GM21390 (cell line): ENCODE results near the gene TMEM120B.
"Not testable (repeated sequence)": the region's sequence is repeated elsewhere in the genome, so short reads cannot be mapped to it uniquely, and the experiment has no call there.

Experiments used
- ATAC-seq: cut with Tn5 transposase; IDR thresholded peaks from one replicate; pipeline ENCODE4 v1.9.1; 2021; ENCODE audit not compliant: unreplicated experiment

The TMEM120B gene

DNA sequence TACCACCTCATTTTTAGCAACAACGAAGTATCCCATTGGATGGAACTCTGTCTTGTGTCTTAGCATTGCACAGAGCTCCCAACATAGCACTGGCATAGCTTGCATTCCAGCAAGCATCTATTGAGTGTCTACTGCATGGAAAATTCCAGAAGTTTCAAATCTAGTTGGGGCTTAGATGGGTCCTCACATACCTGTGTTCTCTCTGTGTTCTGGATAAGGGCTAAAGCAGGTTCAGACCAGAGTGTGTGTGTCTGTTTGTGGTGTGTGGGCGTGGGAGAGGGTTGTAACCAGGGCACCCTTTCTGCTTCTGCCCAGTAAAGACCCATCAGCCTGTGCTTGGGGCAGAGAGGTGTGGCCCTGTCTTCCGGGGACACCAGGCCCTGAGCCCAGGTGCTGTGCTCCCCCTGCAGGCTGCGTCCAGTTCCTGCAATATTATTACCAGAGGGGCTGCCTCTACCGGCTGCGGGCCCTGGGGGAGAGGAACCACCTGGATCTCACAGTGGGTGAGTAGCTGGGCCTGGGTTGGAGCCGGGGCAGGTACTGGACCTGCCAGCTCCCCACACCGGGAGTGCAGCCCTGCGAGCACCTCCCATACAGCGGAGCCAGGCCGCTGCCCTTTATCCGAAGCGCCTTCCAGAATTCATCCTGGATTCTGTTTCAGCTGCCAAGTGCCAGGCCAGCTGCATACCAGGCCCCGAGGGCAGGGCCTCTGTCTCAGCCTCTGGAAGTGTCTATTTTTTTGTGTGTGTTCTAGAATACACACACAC lies 60.6 kb downstream of the TMEM120B start:
- ATAC-seq: peak; percentile 75

DNA sequence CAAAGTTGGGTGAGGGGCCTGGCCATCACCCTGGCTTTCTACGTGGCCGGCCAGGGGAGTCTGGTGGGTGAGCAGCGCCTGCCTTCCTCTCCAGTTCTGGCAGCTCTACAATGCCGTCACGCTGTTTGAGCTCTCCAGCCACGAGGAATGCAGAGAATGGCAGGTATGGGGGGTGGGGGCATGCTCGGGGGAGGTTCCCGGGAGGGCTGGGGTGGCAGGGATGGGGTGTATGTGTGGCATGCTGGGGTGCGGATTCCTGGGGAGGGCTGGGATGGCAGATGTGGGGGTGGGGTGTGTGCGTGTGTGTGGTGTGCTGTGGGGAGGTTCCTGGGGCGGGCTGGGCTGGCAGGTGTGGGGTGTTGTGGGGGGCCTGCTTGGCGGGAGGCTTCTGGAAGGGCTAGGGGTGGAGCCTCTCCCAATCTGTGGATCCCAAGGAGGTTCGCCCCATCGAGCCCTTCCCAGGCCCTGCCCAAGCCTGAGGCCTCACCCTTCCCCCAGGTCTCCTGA lies 62.5 kb downstream of the TMEM120B start:
- ATAC-seq: no peak

DNA sequence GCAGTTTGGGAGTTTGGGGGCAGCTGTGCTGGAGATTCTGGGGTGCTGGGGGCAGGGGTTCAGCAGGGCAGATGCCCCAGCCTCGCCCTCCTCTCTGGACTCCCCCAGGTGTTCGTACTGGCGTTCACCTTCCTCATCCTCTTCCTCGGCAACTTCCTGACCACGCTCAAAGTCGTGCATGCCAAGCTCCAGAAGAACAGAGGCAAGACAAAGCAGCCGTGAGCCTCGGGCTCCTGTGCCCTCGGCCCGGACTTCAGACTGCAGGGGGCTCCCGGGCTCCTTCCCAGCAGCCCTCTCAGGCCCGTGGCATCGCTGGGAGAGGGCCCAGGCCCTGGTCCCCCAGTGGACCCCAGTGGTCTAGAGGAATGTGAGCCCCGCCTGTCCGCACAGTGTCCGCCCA lies 62.9 kb downstream of the TMEM120B start:
- no peak for ATAC-seq

DNA sequence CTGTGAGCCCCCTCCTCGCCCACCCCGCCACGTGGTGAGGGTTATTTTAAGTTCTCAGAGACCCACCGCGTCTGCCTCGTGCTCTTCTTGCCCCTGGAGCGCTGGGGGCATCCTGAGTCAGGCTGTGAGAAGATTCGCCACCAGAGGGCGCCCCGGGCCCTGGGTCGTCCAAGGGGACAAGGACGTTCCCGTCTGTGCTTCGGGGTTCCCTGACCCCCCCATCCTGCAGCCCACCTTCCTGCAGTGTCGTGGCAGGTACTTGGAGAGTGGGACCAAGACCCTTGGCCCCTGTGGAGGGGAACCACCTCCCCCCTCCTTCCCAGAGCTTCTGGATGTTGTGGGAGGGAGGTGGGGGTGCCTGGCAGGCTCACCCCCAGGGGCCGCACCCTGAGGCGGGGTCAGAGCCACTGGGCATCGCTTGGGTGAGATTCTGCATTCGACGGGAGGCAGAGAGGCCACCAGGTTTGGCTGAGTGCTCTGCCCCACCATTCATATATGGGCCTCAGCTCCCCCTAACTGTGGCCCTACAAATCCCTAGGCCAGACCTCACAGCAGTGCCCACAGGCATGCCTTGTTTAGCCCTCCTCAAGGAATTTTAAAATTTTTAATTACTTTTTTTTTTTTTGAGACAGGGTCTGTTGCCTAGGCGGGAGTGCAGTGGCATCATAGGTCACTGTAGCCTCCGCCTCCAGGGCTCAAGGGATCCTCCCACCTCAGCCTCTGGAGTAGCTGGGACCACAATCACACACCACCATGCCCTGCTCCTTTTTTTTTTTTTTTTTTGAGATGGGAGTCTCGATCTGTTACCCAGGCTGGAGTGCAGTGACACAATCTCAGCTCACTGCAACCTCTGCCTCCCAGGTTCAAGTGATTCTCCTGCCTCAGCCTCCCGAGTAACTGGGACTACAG lies 63.9 kb downstream of the TMEM120B start:
- peak; percentile 53 for ATAC-seq

DNA sequence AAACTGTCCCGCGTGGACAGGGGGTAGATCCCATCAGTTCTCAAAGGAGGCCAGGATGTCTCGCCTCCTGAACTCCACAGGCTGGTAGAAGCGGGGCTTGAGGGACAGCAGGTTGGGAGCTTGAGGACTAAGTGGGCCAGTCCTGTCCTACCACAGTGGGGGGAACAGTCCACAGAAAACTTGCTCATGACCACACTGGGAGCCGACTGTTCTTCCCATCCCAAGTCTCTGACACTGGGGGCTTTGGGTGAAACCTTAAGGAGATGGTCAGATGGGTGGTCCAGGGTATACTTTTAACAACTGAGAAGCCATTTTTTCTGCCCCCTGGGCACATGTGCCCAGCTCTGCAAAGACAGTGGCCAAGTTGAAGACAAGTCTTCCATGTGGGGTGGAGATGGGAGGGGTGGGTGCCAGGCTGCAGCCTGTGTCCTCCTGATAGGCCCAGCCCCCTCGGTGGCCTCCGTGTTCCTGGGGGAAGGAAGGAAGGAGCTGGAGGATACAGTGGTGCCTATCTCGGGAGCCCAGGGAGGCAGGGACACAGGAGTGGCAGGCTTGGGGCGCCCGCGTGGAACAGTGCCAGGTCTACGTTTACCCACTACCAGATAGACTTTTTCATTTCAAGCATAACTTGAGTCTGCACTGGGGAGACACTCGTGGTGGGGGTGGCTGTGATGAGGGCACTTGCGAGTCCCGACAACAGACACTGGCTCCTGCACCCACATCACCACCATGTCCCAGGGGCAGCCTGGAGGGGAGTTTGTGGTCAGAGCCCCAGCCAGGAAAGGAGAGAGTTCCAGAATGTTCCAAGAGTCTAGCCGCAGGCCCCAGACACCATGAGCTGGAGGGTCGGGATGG lies 66.2 kb downstream of the TMEM120B start:
- no peak for ATAC-seq

DNA sequence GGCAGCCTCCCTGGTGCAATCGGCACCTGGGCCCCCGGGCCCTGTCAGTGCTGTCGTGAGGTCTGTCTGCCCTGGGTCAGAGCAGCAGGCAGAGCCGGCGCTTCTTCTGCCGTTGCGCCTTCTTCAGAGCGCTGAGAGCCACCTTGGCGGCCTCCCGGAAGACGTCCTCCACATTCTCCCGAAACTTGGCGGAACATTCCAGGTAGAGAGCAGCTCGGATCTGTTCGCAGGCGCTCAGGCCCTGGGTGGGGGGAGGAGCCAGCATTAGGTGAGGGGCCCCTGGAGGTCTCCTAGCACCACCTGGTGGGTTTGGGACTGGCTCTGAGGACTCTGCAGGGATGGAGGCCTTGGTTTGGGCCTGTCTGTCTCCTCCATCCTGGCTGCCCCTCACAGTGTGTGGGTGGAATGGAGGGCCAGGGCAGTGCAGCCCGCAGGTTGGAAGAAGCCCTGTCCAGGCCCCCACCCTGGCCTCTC lies 66.9 kb downstream of the TMEM120B start:
- ATAC-seq: no peak

DNA sequence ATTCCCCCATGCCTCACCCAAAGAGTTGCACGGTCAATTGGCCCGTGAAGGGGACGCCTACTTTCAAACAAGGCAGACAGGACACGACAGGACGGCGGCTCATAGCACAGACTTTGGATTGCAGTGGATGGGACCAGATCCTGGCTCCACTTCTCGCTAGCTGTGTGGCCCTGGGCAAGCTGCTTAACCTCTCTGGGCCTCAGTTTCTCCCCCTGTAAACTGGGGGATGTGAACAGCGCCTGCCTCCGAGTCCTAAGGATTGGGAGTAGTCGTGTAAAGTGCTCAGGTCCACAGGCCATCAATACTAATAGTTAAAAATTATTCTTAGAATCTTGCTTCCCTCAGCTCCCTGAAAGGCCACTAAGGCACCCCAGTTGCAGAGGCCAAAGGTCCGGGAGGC lies 67.9 kb downstream of the TMEM120B start:
- no peak for ATAC-seq

DNA sequence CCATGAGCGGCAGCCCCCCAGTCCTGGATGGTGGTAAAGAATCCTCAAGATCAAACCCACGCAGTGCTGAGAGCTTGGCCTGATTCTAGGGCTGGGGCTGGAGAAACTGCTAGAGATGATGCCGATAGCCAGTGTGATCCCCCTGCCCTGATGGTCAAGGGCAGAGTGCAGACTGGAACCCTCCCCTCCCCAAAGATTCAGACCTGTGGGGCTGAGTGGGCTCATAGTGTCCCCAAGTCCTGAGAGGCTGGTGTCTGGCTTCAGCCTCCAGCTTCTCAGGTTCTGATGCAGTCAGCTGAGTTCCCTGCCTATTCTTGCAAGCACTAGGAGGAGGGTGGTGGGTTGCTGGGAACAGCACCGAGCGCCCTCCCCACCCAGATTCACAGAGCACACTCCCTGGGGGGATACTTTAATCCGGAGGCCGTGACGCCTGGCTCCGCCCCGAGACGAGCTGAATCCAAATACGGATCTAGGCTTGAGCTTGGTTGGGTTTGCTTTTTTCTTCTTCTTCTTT lies 69.0 kb downstream of the TMEM120B start:
- peak; percentile 22 for ATAC-seq

DNA sequence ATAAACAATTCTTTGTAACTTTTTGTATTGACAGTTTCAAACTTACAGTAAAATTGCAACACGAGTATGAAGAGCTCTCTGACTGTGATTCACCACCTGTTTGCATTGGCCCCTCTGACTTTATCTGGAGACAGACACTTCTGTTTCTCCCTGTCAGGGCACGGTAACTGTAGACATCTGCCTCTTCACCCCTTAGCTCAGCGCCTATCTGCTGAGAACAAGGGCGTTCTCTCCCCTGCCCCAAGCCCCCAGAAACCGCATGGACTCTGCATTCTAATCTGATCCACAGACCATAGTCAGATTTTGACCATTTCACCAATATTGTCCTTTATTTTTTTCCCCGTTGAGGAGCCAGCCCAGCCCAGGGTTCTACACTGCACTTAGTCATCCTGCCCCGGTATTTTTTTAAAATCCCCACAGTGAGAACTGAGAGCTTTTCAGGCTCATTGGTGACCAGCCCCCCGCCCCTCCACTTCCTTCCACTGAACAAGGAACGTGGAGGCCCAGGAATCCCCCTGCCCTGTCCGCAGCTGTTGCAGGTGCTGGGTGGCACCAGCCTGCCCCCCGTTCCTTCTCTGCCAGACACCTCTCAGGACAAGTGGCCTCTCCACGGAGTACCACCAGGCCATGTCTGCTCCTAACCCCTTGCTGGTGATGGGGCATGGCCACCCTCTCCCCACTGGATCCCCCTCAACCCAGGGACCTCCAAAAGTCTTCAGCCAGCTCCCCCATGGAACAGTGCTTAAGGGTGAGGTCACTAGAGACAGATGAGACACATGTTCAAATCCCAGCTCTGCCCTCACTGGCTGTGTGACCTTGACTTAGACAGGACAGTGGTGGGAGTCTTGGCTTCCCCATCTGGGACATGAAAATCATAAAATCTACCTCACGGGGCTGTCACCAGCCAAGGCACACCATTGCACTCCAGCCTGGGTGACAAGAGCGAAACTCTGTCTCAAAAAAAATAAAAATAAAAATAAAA lies 69.7 kb downstream of the TMEM120B start:
- peak; percentile 43 for ATAC-seq

DNA sequence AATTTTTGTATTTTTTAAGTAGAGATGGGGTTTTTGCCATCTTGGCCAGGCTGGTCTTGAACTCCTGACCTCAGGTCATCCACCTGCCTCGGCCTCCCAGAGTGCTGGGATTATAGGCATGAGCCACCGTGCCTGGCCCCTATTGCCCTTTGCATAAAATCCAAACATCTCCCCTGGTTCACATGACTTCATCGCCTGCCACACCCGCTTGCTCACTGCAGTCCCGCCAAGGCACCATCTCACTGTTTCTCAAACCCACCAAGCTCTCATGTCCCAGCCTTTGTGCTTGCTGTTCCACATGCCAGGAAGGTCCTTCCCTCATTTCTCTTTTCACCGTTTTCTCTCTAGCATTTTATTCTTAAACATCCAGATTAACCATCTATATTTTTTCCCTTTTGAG lies 71.2 kb downstream of the TMEM120B start:
- ATAC-seq: no peak

DNA sequence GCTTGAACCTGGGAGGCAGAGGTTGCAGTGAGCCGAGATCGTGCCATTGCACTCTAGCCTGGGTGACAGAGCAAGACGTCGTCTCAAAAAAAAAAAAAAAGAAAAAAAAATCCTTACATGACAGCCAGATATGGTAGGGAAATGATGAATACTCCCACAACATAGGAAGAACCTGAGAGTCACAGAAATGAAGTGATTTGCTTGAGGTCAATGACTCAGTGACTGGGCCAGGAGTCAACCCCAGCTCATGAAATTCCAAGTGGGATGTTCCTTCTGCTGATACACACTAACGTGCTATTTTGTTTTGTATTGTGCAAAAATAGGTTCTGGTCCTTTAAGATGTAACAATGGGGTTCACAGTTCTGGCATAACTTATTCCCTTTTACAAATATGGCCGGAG lies 71.9 kb downstream of the TMEM120B start:
- no peak for ATAC-seq

DNA sequence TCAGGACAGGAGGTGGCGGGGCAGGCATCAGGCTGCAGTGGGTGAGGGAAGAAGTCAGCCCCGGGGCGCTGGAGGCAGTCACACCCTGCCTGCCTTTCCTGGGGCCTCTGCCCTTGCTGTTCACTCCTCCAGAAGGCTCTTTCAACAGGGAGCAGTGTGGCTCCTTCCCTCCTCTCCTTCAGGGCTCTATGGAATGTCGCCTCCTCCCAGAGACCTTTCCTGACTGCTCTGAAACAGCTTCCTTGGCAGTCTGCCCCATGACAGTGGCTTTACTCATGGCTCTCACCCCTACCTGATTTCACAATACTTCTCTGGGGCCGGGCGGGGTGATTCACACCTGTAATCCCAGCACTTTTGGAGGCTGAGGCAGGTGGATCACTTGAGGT lies 73.9 kb downstream of the TMEM120B start:
- ATAC-seq: no peak

DNA sequence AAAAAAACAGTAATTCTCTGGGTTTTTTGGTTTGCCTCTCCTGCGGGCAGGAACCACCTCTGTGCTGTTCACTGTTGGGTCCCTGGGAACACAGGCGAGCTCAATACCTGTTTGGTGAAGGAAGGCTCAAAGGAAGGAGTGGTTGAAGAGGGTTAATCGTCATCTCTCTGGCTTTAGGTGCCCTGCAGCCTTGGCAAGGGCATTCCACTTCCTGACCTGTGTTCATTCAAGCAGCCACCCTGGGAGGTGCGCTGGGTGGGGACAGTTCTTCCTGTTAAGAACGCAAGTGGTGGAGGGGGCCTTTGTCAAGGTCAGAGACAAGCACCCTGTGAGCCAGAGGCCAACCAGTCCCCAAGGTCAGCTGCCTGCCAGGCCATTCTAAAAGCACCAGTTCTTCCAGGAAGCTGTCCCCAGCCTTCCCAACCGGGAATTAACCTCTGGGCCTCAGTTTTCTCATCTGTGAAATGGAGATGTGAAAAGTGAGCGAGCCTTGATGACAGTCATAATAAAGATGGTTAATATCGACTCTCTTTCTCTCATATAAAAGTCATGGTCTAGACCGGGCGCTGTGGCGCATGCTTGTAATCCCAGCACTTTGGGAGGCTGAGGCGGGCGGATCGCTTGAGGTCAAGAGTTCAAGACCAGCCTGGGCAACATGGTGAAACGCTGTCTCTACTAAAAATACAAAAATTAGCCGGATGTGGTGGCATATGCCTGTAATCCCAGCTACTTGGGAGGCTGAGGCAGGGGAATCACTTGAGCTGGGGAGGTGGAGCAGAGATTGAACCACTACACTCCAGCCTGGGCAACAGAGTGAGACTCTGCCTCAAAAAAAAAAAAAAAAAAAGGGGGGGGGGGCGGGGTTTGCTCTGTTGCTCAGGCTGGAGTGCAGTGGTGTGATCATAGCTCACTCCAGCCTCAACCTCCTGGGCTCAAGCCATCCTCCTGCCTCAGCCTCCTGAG lies 74.8 kb downstream of the TMEM120B start:
- ATAC-seq: no peak

DNA sequence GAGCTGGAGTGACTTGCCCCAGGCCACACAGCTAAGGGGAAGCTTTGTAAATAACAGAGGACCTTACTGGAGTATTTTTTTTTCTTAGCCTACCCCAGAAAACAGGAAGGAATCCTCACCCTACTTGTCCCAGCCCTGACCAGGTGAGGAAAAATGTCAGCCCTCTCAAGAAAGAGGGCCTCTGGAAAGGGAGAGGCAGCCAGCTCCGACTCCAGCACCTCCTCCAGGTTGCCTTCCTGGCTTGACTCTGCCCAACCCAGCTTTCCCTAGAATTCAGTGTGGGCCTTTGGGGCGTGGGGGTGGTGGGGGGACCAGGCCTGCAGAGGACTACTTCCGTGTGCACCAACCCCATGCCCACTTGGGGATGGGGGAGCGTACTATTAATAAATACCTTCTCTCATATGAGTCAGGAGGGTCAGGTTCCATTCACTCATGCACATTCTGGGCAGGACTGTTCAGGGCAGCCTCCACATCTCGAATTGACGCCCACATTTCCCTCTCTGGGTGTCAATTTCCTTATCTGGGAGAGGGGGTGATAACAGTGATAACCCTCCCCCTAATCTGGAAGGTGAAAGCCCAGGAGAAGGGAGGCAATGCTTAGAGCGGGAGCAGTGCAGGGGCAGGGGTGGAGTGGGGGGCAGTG lies 75.7 kb downstream of the TMEM120B start:
- ATAC-seq: no peak

DNA sequence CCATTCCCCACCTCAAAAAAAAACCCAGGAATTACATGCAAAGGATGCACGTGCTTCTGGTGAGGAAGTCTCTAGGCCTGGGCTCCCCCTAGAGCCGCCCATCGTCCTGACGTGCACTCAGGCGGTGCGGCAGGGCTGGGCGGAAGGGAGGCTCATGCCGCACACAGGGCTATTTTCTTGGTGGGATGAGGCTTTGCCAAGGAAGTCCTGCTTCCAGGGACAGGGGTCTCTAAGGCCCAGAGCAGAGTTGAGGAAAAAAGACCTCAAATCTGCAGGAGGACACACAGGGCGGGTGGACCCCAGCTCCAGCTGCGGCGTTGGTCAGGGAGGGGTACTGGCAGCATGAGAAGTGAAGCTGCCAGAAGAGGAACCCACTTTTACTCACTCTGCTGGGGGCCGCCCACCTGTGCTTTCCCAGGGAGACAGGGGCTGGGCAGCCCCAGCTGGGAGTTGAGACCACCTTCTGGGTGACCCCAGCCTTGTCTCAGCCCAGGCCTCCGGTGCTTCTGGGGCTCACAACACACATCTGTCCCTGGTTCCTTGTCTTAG lies 76.8 kb downstream of the TMEM120B start:
- no peak for ATAC-seq

DNA sequence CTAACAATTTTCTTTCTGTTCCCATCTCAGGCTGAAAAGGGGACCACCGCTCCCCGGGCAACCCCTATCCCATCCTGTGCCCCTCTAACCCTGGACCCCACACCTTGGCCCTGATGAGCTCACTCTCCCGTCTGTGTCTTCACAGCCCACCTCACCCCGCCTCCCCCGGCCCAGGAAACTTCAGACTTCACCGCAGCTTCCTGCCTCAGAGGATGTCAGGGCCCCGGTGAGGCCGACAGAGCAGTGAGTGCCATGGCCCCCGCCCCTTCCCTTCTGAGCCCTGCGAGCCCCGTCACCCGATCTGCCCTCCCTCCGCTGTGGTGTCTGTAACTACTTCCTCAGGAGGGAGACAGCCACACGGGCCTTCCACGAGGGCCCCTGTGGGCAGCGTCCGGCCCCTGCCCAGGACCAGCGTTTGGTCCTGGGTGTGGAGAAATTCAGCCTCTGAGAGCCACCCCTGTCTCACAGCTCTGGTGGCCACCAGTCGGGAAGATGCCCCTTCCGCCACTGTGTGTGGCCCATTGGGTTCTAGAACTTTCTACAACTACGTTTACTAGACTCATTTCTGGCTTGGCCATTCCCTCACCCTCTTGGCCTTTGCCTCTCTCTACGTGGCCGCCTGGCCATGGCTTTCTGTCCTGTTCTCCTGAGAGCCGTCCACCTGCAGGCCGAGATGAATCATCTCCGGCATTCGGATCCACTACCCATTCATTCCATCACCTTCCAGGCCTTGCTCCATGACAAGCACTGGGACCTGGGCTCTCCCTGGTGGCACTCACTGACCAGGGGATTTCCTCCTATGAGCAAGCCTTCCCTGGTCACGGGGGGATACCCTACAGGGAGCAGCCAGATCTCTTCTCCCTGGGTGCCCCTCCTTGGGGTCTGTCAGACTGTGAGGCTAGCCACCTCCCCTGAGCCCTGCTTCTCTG lies 77.5 kb downstream of the TMEM120B start:
- ATAC-seq: peak; percentile 35

DNA sequence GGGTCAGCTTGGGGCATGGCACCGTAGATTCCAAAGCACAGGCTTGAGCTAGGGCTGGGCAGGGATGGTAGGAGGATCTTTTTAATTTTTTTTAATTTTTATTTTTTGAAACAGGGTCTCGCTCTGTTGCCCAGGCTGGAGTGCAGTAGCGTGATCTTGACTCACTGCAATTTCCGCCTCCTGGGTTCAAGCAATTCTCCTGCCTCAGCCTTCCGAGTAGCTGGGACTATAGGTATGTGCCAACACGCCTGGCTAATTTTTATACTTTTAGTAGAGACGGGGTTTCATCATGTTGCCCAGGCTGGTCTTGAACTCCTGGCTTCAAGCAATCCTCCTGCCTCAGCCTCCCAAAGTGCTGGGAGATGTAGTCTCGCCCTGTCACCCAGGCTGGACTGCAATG lies 78.2 kb downstream of the TMEM120B start:
- not testable (repeated sequence) for ATAC-seq
